H9 (cell line): ENCODE data around the gene HBD. TPM values are rescaled to one million over a fixed set of nuclear protein-coding genes. Genes with fewer than 3 reads are reported as not detected.

Experiments used
- DNase-seq: peaks from one replicate; pipeline ENCODE4 v3.0.0-alpha.2; 2017
- H2AFZ ChIP-seq: one replicate; pipeline ENCODE4 v1.6.1; 2013; ENCODE audit warnings: mild to moderate bottlenecking, low read length, control low read depth, moderate library complexity
- H2AK5ac ChIP-seq: 2 replicates; pipeline ENCODE4 v1.6.1; 2013; ENCODE audit warnings: low read length, control low read depth, mixed read lengths; ENCODE audit not compliant: insufficient read length
- H2BK120ac ChIP-seq: one replicate; pipeline ENCODE4 v1.6.1; 2013; ENCODE audit warnings: low read depth, mild to moderate bottlenecking, low read length, control low read depth, inconsistent platforms; ENCODE audit not compliant: poor library complexity, severe bottlenecking
- H2BK12ac ChIP-seq: 2 replicates; pipeline ENCODE4 v1.6.1; 2013; ENCODE audit warnings: low read length, control low read depth, mixed read lengths, low read depth; ENCODE audit not compliant: insufficient read length
- H2BK15ac ChIP-seq: 2 replicates; pipeline ENCODE4 v1.6.1; 2013; ENCODE audit warnings: low read depth, low read length, control low read depth
- H2BK20ac ChIP-seq: one replicate; pipeline ENCODE4 v1.6.1; 2013; ENCODE audit warnings: low read depth, mild to moderate bottlenecking, low read length, control low read depth, inconsistent platforms; ENCODE audit not compliant: poor library complexity, severe bottlenecking
- H2BK5ac ChIP-seq: 2 replicates; pipeline ENCODE4 v1.6.1; 2013; ENCODE audit warnings: low read length, control low read depth, mixed read lengths; ENCODE audit not compliant: insufficient read length
- H3K14ac ChIP-seq: 2 replicates; pipeline ENCODE4 v1.6.1; 2013; ENCODE audit warnings: low read length, control low read depth; ENCODE audit not compliant: insufficient read depth
- H3K18ac ChIP-seq: 2 replicates; pipeline ENCODE4 v1.6.1; 2013; ENCODE audit warnings: low read depth, mild to moderate bottlenecking, mixed read lengths, low read length, control low read depth; ENCODE audit not compliant: insufficient read length
- H3K23ac ChIP-seq: 2 replicates; pipeline ENCODE4 v1.6.1; 2013; ENCODE audit warnings: low read length, control low read depth, mixed read lengths, low read depth; ENCODE audit not compliant: insufficient read length
- H3K23me2 ChIP-seq: 2 replicates; pipeline ENCODE4 v1.6.1; 2013; ENCODE audit warnings: low read depth, mild to moderate bottlenecking, mixed read lengths, low read length, control low read depth; ENCODE audit not compliant: insufficient read length, poor library complexity, severe bottlenecking
- H3K27ac ChIP-seq: 2 replicates; pipeline ENCODE4 v1.5.1; 2013; ENCODE audit warnings: low read length, control low read depth, mixed read lengths, low read depth; ENCODE audit not compliant: insufficient read length
- H3K27me3 ChIP-seq: 2 replicates; pipeline ENCODE4 v1.6.1; 2013; ENCODE audit warnings: low read length, control low read depth, inconsistent platforms; ENCODE audit not compliant: insufficient read depth
- H3K4ac ChIP-seq: 2 replicates; pipeline ENCODE4 v1.6.1; 2013; ENCODE audit warnings: low read depth, mild to moderate bottlenecking, control low read depth, inconsistent platforms, low read length, moderate library complexity
- H3K4me1 ChIP-seq: 2 replicates; pipeline ENCODE4 v1.6.1; 2013; ENCODE audit warnings: low read length, control low read depth, inconsistent platforms; ENCODE audit not compliant: insufficient read depth
- H3K4me2 ChIP-seq: 2 replicates; pipeline ENCODE4 v1.6.1; 2013; ENCODE audit warnings: low read length, control low read depth, mixed read lengths; ENCODE audit not compliant: insufficient read length, insufficient read depth
- H3K56ac ChIP-seq: 2 replicates; pipeline ENCODE4 v1.6.1; 2013; ENCODE audit warnings: low read depth, mild to moderate bottlenecking, mixed read lengths, low read length, control low read depth; ENCODE audit not compliant: insufficient read length
- H3K79me1 ChIP-seq: 2 replicates; pipeline ENCODE4 v1.6.1; 2013; ENCODE audit warnings: low read depth, mild to moderate bottlenecking, moderate library complexity, low read length, control low read depth, inconsistent platforms; ENCODE audit not compliant: insufficient read depth, poor library complexity, severe bottlenecking
- H3K79me2 ChIP-seq: 2 replicates; pipeline ENCODE4 v1.6.1; 2013; ENCODE audit warnings: low read length, control low read depth, inconsistent platforms; ENCODE audit not compliant: insufficient read depth
- H3K9ac ChIP-seq: 2 replicates; pipeline ENCODE4 v1.6.1; 2013; ENCODE audit warnings: low read length, control low read depth, mixed read lengths; ENCODE audit not compliant: insufficient read length; ENCODE audit errors: extremely low read depth
- H3K9me3 ChIP-seq: one replicate; pipeline ENCODE4 v1.6.1; 2013; ENCODE audit warnings: low read depth, low read length, inconsistent platforms; ENCODE audit not compliant: control insufficient read depth
- H3T11ph ChIP-seq: one replicate; pipeline ENCODE4 v1.6.1; 2013; ENCODE audit warnings: mild to moderate bottlenecking, low read length, control low read depth, inconsistent platforms
- H4K20me1 ChIP-seq: one replicate; pipeline ENCODE4 v1.6.1; 2013; ENCODE audit not compliant: control insufficient read depth, insufficient read length, insufficient read depth
- H4K5ac ChIP-seq: 2 replicates; pipeline ENCODE4 v1.6.1; 2013; ENCODE audit warnings: low read depth, mild to moderate bottlenecking, mixed read lengths, low read length, control low read depth; ENCODE audit not compliant: insufficient read length
- H4K8ac ChIP-seq: replicated peaks from 2 replicates; pipeline ENCODE4 v1.6.1; 2013; ENCODE audit warnings: low read length, control low read depth, mixed read lengths, low read depth; ENCODE audit not compliant: insufficient read length
- H4K91ac ChIP-seq: 2 replicates; pipeline ENCODE4 v1.6.1; 2013; ENCODE audit warnings: low read depth, mild to moderate bottlenecking, moderate library complexity, mixed read lengths, low read length, control low read depth; ENCODE audit not compliant: insufficient read length
- H3K27ac Mint-ChIP-seq, 3 experiments: 2 replicates in 2 of 3; 3 replicates in 1 of 3; pipeline ENCODE4 v1.8.0; 2020 to 2021; ENCODE audit warnings: mixed read lengths in 3 of 3, mild to moderate bottlenecking in 1 of 3, moderate library complexity in 1 of 3
- H3K27me3 Mint-ChIP-seq: 2 replicates; pipeline ENCODE4 v1.8.0; 2021; ENCODE audit warnings: low read depth, mild to moderate bottlenecking, moderate library complexity, mixed read lengths
- H3K36me3 Mint-ChIP-seq, 3 experiments: 2 replicates in 2 of 3; 3 replicates in 1 of 3; pipeline ENCODE4 v1.8.0; 2020 to 2021; ENCODE audit warnings: low read depth in 3 of 3, mixed read lengths in 3 of 3; ENCODE audit not compliant: insufficient read depth in 1 of 3
- H3K4me1 Mint-ChIP-seq, 2 experiments: 2 replicates each; pipeline ENCODE4 v1.8.0; 2020; ENCODE audit warnings: mixed read lengths in 2 of 2
- H3K4me3 Mint-ChIP-seq, 2 experiments: 2 replicates in 1 of 2; 3 replicates in 1 of 2; pipeline ENCODE4 v1.8.0; 2020 to 2021; ENCODE audit warnings: mild to moderate bottlenecking in 2 of 2, mixed read lengths in 2 of 2, moderate library complexity in 1 of 2
- H3K9me3 Mint-ChIP-seq, 2 experiments: 2 replicates in 1 of 2; 3 replicates in 1 of 2; pipeline ENCODE4 v1.8.0; 2020; ENCODE audit warnings: mild to moderate bottlenecking in 2 of 2, mixed read lengths in 2 of 2, moderate library complexity in 1 of 2
- CTCF ChIP-seq: fragments of 200-600 bp; sonication (generic); conservative IDR thresholded peaks from 3 replicates; pipeline ENCODE4 v1.8.0; 2021; ENCODE audit warnings: antibody characterized with exemption, mild to moderate bottlenecking
- WGBS: extraction: QIAGEN DNeasy Blood & Tissue Kit; methylation state at CpG from one replicate; pipeline ENCODE4 v1.1.7; 2013; ENCODE audit warnings: missing lambda C conversion rate, low lambda C conversion rate, mixed read lengths; ENCODE audit not compliant: insufficient read length; ENCODE audit errors: extremely low coverage; 5-methylcytosine and 5-hydroxymethylcytosine counted together
- total RNA-seq: library from RNA; stranded (reverse); gene quantifications from 2 replicates; pipeline ENCODE4 v1.2.1, GENCODE V29; 2021

The HBD gene
- total RNA-seq, 1 experiment from 2014 or later = not detected

- Mint-ChIP-seq H3K4me3 (no peak overlapping the region), H3K36me3 (no peaks in the 10 kb centered on the region), H3K4me1 (no peaks in the 10 kb centered on the region), H3K27me3 (peaks cover 6% of the 10 kb centered on the region), H3K27ac (no peak overlapping the region), H3K9me3 (no peaks in the 10 kb centered on the region)
- no peaks in the 10 kb centered on the region for H3K27me3 ChIP-seq
- H3K4ac ChIP-seq = no peak overlapping the region
- no peak overlapping the region for H2BK12ac ChIP-seq
- no peak overlapping the region for H3K4me2 ChIP-seq
- no peaks in the 10 kb centered on the region for H3K79me2 ChIP-seq
- H3K56ac ChIP-seq = no peak overlapping the region
- TF ChIP-seq CTCF = no peak
- H2BK5ac ChIP-seq = no peak overlapping the region
- H3K9ac ChIP-seq = no peak overlapping the region
- no peak overlapping the region for H3K23ac ChIP-seq
- no peak overlapping the region for H2BK120ac ChIP-seq
- no peak overlapping the region for H2AK5ac ChIP-seq
- H3K79me1 ChIP-seq = no peaks in the 10 kb centered on the region
- H4K5ac ChIP-seq = no peak overlapping the region
- no peaks in the 10 kb centered on the region for H3K23me2 ChIP-seq
- no peak overlapping the region for H4K8ac ChIP-seq
- no peak overlapping the region for H2AFZ ChIP-seq
- no peak overlapping the region for H3K18ac ChIP-seq
- no peak for DNase-seq
- no peak overlapping the region for H2BK20ac ChIP-seq
- no CpG with 5 or more reads among the region's 1 CpG for WGBS
- no peaks in the 10 kb centered on the region for H3K9me3 ChIP-seq
- no peaks in the 10 kb centered on the region for H3K4me1 ChIP-seq
- no peak overlapping the region for H3K27ac ChIP-seq
- H4K91ac ChIP-seq = no peak overlapping the region
- H2BK15ac ChIP-seq = no peak overlapping the region
- no peaks in the 10 kb centered on the region for H4K20me1 ChIP-seq
- H3K14ac ChIP-seq = no peak overlapping the region
- no peak overlapping the region for H3T11ph ChIP-seq
These were observed 5.8 kb upstream of the HBD start for GRCh38 chr11:5240056-5240455.
